Body of pancreas (tissue), 4 donors: ENCODE results near the gene MEIS3. TPM values are rescaled to one million over a fixed set of nuclear protein-coding genes. Genes with fewer than 3 reads are reported as not detected.
A peak's percentile ranks its signal among the peaks of the same experiment; 100 is the strongest.

ENCODE experiments used
- ATAC-seq: fragments of 150-250 bp; one replicate; pipeline ENCODE4 v1.9.1; 2016
- DNase-seq, 4 donors: peaks; one replicate each; pipeline ENCODE4 v3.0.0-alpha.2; 2019
- H3K27ac ChIP-seq, 4 donors: fragments of 200-600 bp; sonication (generic); 1 replicate in 3 of 4; 2 replicates in 1 of 4; pipeline versions ENCODE4 v1.5.1 to v1.6.1; 2016 to 2019; ENCODE audit warnings: mild to moderate bottlenecking in 1 of 4, mixed read lengths in 1 of 4, moderate library complexity in 1 of 4
- H3K27me3 ChIP-seq, 2 donors: fragments of 200-600 bp; sonication (generic); one replicate each; pipeline ENCODE4 v1.6.0; 2016; ENCODE audit warnings: mild to moderate bottlenecking in 1 of 2
- H3K36me3 ChIP-seq, 2 donors: fragments of 200-600 bp; sonication (generic); replicated peaks in 1 of 2; 2 replicates each; pipeline ENCODE4 v1.5.1; 2016; ENCODE audit warnings: low read depth in 2 of 2; ENCODE audit not compliant: insufficient read depth in 1 of 2
- H3K4me1 ChIP-seq: fragments of 200-600 bp; sonication (generic); one replicate; pipeline ENCODE4 v1.6.0; 2016
- H3K4me3 ChIP-seq, 2 donors: fragments of 200-600 bp; sonication (generic); 1 replicate in 1 of 2; 2 replicates in 1 of 2; pipeline ENCODE4 v1.5.1; 2016 to 2019
- H3K9me3 ChIP-seq, 3 donors: fragments of 200-600 bp; sonication (generic); 1 replicate in 2 of 3; 2 replicates in 1 of 3; pipeline ENCODE4 v1.5.1; 2016
- POLR2A ChIP-seq, 3 donors: fragments of 450-650 bp; IDR thresholded peaks; one replicate each; pipeline ENCODE4 v1.6.1; 2016; ENCODE audit warnings: antibody characterized with exemption in 3 of 3, mild to moderate bottlenecking in 2 of 3
- WGBS, 2 donors: methylation state at CpG; one replicate each; pipeline ENCODE4 v1.1.5; 2017; 5-methylcytosine and 5-hydroxymethylcytosine counted together
- intact Hi-C: fragments of 100-400 bp; cut with DNase I; formaldehyde crosslinking; loops from one replicate; pipeline ENCODE4 v1.15.1; 2023
- total RNA-seq, 2 donors: library from RNA; depleted of rRNA; stranded (reverse); fragments of >200 nt; gene quantifications; one replicate each; pipeline ENCODE4 v1.1.0, GENCODE V29; 2016
- TF ChIP-seq, protein P1 (sequence below), 7 experiments: fragments of 450-650 bp in 4 of 7; fragments of 200-600 bp in 3 of 7; sonication (generic) in 3 of 7; IDR thresholded peaks; one replicate each; pipeline ENCODE4 v1.5.1; 2016 to 2019; ENCODE audit warnings: antibody characterized with exemption in 7 of 7

Gene MEIS3
- total RNA-seq, 2 donors from 2014 or later: 1.3 to 2.3 TPM

DNA sequence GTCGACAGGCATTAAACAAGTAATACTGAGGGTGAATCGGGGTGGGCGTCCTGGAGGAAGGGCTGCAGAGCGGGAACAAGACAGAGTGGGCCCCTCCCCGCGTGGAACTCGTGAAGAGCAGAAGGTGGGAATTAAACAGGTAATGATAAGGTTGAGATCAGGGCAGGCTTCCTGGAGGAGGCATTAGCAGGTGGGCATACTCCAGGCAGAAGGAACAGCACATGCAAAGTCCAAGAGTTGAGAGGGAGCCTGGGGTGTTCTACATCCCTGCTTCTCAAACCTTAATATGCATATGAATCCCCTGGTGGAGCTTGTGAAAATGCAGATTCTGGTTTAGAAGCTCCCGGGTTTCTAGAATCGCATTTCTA, 29.0 kb upstream of the MEIS3 start:
- Histone ChIP-seq H3K4me1 (peaks cover 18% of the 10 kb centered on the region), H3K36me3 (no peaks in the 10 kb centered on the region), H3K9me3 (no peaks in the 10 kb centered on the region), H3K27ac (no peak overlapping the region), H3K4me3 (no peak overlapping the region), H3K27me3 (peaks cover 0 to 3% of the 10 kb centered on the region in 2 donors)
- no peak for ATAC-seq
- 58 to 63% methylated on average over 9 of the region's 9 CpGs for WGBS, 2 donors
- intact Hi-C loops: no loop called here
- DNase-seq: no peak
- TF ChIP-seq, protein P1, sequence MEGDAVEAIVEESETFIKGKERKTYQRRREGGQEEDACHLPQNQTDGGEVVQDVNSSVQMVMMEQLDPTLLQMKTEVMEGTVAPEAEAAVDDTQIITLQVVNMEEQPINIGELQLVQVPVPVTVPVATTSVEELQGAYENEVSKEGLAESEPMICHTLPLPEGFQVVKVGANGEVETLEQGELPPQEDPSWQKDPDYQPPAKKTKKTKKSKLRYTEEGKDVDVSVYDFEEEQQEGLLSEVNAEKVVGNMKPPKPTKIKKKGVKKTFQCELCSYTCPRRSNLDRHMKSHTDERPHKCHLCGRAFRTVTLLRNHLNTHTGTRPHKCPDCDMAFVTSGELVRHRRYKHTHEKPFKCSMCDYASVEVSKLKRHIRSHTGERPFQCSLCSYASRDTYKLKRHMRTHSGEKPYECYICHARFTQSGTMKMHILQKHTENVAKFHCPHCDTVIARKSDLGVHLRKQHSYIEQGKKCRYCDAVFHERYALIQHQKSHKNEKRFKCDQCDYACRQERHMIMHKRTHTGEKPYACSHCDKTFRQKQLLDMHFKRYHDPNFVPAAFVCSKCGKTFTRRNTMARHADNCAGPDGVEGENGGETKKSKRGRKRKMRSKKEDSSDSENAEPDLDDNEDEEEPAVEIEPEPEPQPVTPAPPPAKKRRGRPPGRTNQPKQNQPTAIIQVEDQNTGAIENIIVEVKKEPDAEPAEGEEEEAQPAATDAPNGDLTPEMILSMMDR (IDR thresholded peaks at IDR 0.05): no peak
- TF ChIP-seq POLR2A (IDR thresholded peaks at IDR 0.05): no peak

DNA sequence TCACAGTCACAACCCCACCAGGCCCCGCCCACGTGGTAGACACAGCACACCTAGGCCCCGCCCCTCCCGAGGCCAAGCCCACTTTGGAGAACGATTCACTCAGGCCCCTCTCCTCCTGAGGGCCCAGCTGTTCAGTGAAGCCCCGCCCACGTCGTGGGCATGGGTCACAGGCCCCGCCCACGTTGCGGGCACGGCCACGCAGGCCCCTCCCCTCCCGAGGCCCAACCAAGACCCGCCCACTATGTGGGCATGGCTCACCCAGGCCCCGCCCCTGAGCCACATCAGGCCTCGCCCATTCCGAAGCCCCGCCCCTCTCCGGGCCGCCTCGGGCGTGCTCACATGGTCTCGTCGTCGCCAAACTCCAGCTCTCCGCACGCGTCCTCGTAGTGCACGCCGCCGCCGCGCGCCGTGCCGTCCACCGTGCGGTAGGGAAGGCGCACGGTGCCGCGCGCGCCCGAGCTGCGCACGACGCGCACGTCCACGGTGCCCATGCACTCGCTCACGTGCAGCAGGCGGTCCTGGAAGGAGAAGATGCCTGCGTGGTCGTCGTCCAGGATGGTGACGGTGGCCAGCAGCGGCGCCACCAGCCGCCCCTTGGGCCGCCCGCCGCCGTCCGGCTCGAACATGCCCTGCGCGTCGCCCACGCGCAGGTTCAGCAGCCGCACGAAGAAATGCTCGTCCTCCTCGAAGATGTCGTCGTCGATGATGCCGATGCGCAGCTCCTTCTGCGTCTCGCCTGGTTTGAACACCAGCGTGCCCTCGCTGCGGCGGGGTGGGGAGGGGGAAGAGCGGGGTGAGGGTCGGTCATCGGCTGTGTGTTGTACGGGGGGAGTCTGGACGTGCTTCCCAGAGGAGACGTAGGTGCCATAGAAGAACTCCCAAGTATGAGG, 28.4 kb upstream of the MEIS3 start:
- WGBS, 2 donors: 35 to 43% methylated on average over 42 to 78 of the region's 95 CpGs
- intact Hi-C loops: no loop called here
- H3K9me3 ChIP-seq: no peaks in the 10 kb centered on the region
- H3K4me1 ChIP-seq: peaks cover 18% of the 10 kb centered on the region
- TF ChIP-seq POLR2A (IDR thresholded peaks at IDR 0.05): no peak
- TF ChIP-seq, protein P1 (IDR thresholded peaks at IDR 0.05): no peak
- no peak overlapping the region for H3K4me3 ChIP-seq
- ATAC-seq: peak; percentile 33
- DNase-seq: peak in 2 of 4 donors; percentile 25 to 34
- H3K27me3 ChIP-seq: peaks cover 0 to 3% of the 10 kb centered on the region in 2 donors
- H3K36me3 ChIP-seq: no peaks in the 10 kb centered on the region
- no peak overlapping the region for H3K27ac ChIP-seq

DNA sequence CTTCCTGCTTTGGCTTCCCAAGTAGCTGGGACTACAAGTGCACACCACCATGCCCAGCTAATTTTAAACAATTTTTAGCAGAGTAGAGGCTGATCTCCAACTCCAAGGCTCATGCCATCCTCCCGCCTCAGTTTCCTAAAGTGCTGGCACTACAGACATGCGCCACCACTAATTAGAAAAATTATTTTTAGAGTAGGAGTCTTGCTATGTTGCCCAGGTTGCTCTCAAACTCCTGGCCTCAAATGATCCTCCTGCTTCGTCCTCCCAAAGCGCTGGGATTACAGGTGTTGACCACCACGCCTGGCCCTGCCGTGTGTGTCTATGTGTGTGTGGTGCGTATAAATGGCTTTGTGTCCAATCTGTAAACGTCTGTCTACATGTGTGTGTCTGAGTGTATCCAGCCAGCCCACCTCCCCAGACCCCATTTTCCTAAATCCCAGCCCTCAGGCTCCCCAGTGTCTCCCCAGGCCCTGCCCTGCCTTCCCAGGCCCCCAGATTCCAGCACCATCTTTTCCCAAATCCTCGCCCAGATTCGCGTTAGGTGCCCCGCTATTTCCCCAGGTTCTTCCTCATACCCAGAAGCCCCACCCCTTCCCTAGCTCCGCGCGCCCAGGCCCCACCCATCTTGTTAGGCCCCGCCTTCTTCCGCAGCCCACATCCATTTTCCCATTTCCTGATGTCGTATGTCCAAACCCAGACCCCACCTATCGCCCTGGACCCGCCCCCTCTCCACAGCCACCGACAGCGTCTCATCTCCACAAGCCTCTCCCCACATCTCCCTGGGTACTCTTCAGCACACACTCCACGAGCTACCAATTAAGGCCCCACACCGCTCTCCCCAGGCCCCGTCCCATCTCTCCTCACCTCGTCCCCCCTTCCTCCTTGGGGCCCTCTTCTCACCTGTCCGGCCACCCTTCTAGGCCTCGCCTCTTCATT, 27.5 kb upstream of the MEIS3 start:
- intact Hi-C loops: no loop called here
- Histone ChIP-seq H3K9me3 (no peaks in the 10 kb centered on the region), H3K27me3 (peaks cover 0 to 3% of the 10 kb centered on the region in 2 donors), H3K36me3 (no peaks in the 10 kb centered on the region), H3K4me1 (peaks cover 18% of the 10 kb centered on the region), H3K4me3 (no peak overlapping the region), H3K27ac (no peak overlapping the region)
- no peak for TF ChIP-seq POLR2A (IDR thresholded peaks at IDR 0.05)
- TF ChIP-seq, protein P1 (IDR thresholded peaks at IDR 0.05): no peak
- DNase-seq (no peak), ATAC-seq (no peak)
- WGBS, 2 donors: 35 to 58% methylated on average over 28 of the region's 28 CpGs

DNA sequence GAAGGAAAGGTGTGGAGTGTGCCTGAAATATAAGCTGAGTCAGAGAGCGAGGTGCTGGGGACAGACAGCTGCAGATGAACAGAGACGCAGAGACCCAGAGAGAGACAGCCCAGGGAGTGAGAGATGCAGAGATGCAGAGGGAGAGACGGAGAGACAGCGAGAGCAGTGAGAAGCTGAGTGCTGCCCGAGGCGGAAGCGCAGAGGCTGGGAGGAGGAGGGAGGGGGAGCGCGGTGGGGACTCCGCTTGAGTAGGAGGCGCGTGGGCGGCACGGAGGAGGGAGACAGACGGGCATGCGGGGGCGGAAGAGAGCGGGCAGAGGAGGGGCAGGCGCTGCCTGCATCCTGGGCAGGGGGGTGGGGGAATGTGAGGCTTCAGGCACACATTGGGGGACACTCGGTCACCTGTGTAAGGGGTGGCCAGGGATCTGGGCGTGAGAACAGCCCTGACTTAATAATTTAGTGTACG, 26.6 kb upstream of the MEIS3 start:
- no peaks in the 10 kb centered on the region for H3K36me3 ChIP-seq
- no peak overlapping the region for H3K4me3 ChIP-seq
- DNase-seq: peak; percentile 33 to 62 (median 57)
- peak; percentile 53 for ATAC-seq
- 9 to 21% methylated on average over 10 to 22 of the region's 22 CpGs for whole genome bisulfite sequencing, 2 donors
- TF ChIP-seq, protein P1 (IDR thresholded peaks at IDR 0.05): no peak
- TF ChIP-seq POLR2A (IDR thresholded peaks at IDR 0.05): no peak
- H3K9me3 ChIP-seq: no peaks in the 10 kb centered on the region
- intact Hi-C loops: no loop called here
- no peak overlapping the region for H3K27ac ChIP-seq
- peaks cover 0 to 3% of the 10 kb centered on the region in 2 donors for H3K27me3 ChIP-seq
- peaks cover 18% of the 10 kb centered on the region for H3K4me1 ChIP-seq
